HAP-1 (cell line): Measurements from ENCODE around the gene LILRA1.

Source experiments
- DNase-seq, 2 experiments: peaks; one replicate each; pipeline ENCODE4 v3.0.0-alpha.2; 2016 to 2020; ENCODE audit warnings: low spot score in 2 of 2
- H3K27me3 ChIP-seq: fragments of 250-450 bp; sonication (Bioruptor Pico); 2 replicates; pipeline ENCODE4 v1.5.1; 2020; ENCODE audit warnings: low read depth, mild to moderate bottlenecking, moderate library complexity
- H3K36me3 ChIP-seq: fragments of 250-450 bp; sonication (Bioruptor Pico); replicated peaks from 2 replicates; pipeline ENCODE4 v1.5.1; 2020; ENCODE audit warnings: mild to moderate bottlenecking
- H3K4me1 ChIP-seq: fragments of 250-450 bp; sonication (Bioruptor Pico); 2 replicates; pipeline ENCODE4 v1.5.1; 2020; ENCODE audit warnings: mild to moderate bottlenecking
- H3K4me3 ChIP-seq: fragments of 250-450 bp; sonication (Bioruptor Pico); 2 replicates; pipeline ENCODE4 v1.5.1; 2020; ENCODE audit warnings: mild to moderate bottlenecking, moderate library complexity
- H3K9me3 ChIP-seq: fragments of 250-450 bp; sonication (Bioruptor Pico); 2 replicates; pipeline ENCODE4 v1.5.1; 2020; ENCODE audit warnings: mild to moderate bottlenecking, moderate library complexity
- in situ Hi-C: fragments of 300-500 bp; cut with MboI; formaldehyde crosslinking; loops from 3 replicates; pipeline ENCODE4 v1.14.3; 2020; ENCODE audit warnings: low sequenced_read_pairs, inconsistent platforms, mixed read lengths

LILRA1 gene

DNA sequence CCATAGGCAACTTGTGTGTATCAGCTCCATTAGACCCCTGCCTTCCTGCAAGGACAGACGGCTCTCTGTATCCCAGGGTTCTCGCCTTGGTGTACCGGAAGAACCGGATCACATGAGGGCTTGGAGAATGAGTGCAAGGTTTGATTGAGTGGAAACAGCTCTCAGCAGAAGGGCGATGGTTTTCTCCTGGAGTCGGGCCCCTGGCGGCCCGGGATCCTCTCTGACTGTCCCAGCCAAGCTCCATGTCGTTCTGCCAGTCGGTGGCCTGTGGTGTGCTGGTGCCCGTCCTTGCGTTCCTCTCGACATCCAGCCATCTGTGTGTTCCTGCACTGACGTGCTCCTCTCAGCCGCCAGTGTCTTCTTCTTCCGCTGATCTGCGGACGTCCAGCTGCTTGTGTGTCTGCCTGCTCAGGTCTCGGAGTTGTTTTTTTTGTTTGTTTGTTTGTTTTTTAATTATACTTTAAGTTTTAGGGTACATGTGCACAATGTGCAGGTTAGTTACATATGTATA, 53.0 kb downstream of the LILRA1 start:
- Histone ChIP-seq H3K9me3 (no peaks in the 10 kb centered on the region), H3K4me1 (no peaks in the 10 kb centered on the region), H3K36me3 (no peaks in the 10 kb centered on the region), H3K27me3 (no peaks in the 10 kb centered on the region), H3K4me3 (no peak overlapping the region)
- no peak for DNase-seq
- in situ Hi-C loops: no loop called here

GRCh38 chr19:54648129-54648528, 54.7 kb downstream of the LILRA1 start:
- in situ Hi-C loops: no loop called here
- H3K9me3 ChIP-seq: no peaks in the 10 kb centered on the region
- no peak overlapping the region for H3K4me3 ChIP-seq
- no peaks in the 10 kb centered on the region for H3K27me3 ChIP-seq
- DNase-seq: no peak
- no peaks in the 10 kb centered on the region for H3K36me3 ChIP-seq
- no peaks in the 10 kb centered on the region for H3K4me1 ChIP-seq

DNA sequence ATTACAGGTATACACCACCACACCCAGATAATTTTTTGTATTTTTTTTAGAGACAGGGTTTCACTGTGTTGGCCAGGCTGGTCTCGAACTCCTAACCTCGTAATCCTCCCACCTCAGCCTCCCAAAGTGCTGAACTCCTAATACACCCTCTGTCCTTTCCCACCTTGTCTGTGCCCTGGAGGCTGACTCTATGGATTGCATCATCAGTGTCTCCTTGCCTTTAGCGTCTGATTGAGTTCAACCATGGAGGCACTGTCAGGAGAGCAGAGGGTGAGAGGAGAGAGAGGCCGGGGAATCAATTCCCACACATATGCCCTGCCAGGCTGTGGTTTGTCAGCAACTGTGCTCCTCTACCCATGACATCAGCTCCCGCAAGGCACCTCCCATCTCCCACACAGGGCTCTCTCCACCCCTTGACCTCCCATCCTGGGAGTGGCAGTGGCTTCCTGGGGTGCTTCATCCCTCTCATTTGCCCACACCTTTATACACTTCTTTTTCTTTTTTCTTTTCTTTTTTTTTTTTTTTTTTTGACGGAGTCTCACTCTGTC, 56.8 kb downstream of the LILRA1 start:
- Histone ChIP-seq H3K4me1 (no peaks in the 10 kb centered on the region), H3K36me3 (no peaks in the 10 kb centered on the region), H3K27me3 (no peaks in the 10 kb centered on the region), H3K4me3 (no peak overlapping the region), H3K9me3 (no peaks in the 10 kb centered on the region)
- in situ Hi-C loops: no loop called here
- DNase-seq: no peak
